Left kidney (tissue), 8 donors: ENCODE data around the gene PPP1R9B. TPM values are rescaled to one million over a fixed set of nuclear protein-coding genes. Genes with fewer than 3 reads are reported as not detected.

Source experiments
- DNase-seq: peaks from one replicate; pipeline ENCODE4 v3.0.0-alpha.2; 2013
- long read RNA-seq, 8 donors: transcript quantifications; one replicate each; lab custom pipeline, GENCODE V29; 2026
- polyA plus RNA-seq: library from polyadenylated mRNA; unstranded; fragments of 120-200 nt; gene quantifications from one replicate; pipeline ENCODE4 v1.2.1, GENCODE V29; 2013; ENCODE audit not compliant: insufficient read length

The PPP1R9B gene
- 45.1 TPM for polyA plus RNA-seq
- long read RNA-seq, donor 1, full-length matches to known transcripts, result 1 of 846 reads
- long read RNA-seq, donor 1, partial matches to known transcripts, result 845 of 846 reads
- long read RNA-seq, donor 1, other reads (novel, unspliced or antisense), result 0 of 846 reads
- long read RNA-seq, donor 2, full-length matches to known transcripts, result 1 of 1 reads
- long read RNA-seq, donor 2, partial matches to known transcripts, result 0 of 1 reads
- long read RNA-seq, donor 2, other reads (novel, unspliced or antisense), result 0 of 1 reads
- long read RNA-seq, donor 3, full-length matches to known transcripts, result 2 of 8 reads
- long read RNA-seq, donor 3, partial matches to known transcripts, result 6 of 8 reads
- long read RNA-seq, donor 3, other reads (novel, unspliced or antisense), result 0 of 8 reads
- long read RNA-seq, donor 4, result 0 reads
- long read RNA-seq, donor 5, full-length matches to known transcripts, result 3 of 469 reads
- long read RNA-seq, donor 5, partial matches to known transcripts, result 466 of 469 reads
- long read RNA-seq, donor 5, other reads (novel, unspliced or antisense), result 0 of 469 reads
- long read RNA-seq, donor 6, result 0 reads
- long read RNA-seq, donor 7, full-length matches to known transcripts, result 3 of 3 reads
- long read RNA-seq, donor 7, partial matches to known transcripts, result 0 of 3 reads
- long read RNA-seq, donor 7, other reads (novel, unspliced or antisense), result 0 of 3 reads
- long read RNA-seq, donor 8, result 0 reads

- DNase-seq, result no peak
Observed at GRCh38 chr17:50150354-50151040, at the start of gene PPP1R9B. Gene PPP1R9B (minus strand): TSS chr17:50150677. CDS start chr17:50150513, 164 bp downstream.

GRCh38 chr17:50199803-50200456 is 49.5 kb upstream of the PPP1R9B start:
- peak; percentile 94 for DNase-seq

GRCh38 chr17:50199211-50199802 is 48.8 kb upstream of the PPP1R9B start:
- no peak for DNase-seq

- no peak for DNase-seq
Observed at GRCh38 chr17:50198026-50198669, 47.7 kb upstream of the PPP1R9B start.

GRCh38 chr17:50196826-50197225 is 46.3 kb upstream of the PPP1R9B start:
- no peak for DNase-seq

- no peak for DNase-seq
Observed at GRCh38 chr17:50196036-50196435, 45.6 kb upstream of the PPP1R9B start.

GRCh38 chr17:50194934-50195865 is 44.7 kb upstream of the PPP1R9B start:
- no peak for DNase-seq

- DNase-seq, result no peak
Observed at GRCh38 chr17:50194140-50194933, 43.9 kb upstream of the PPP1R9B start.

GRCh38 chr17:50192618-50193291 is 42.3 kb upstream of the PPP1R9B start:
- DNase-seq, result no peak

GRCh38 chr17:50192144-50192617 is 41.7 kb upstream of the PPP1R9B start:
- no peak for DNase-seq

GRCh38 chr17:50191359-50192143 is 41.1 kb upstream of the PPP1R9B start:
- DNase-seq, result no peak

GRCh38 chr17:50190603-50191358 is 40.3 kb upstream of the PPP1R9B start:
- DNase-seq, result no peak

- no peak for DNase-seq
Observed at GRCh38 chr17:50190293-50190602, 39.8 kb upstream of the PPP1R9B start.

- no peak for DNase-seq
Observed at GRCh38 chr17:50189550-50190292, 39.2 kb upstream of the PPP1R9B start.

GRCh38 chr17:50188921-50189549 is 38.6 kb upstream of the PPP1R9B start:
- no peak for DNase-seq

- DNase-seq, result no peak
Observed at GRCh38 chr17:50188531-50188920, 38.0 kb upstream of the PPP1R9B start.
